ENCODE measurements around the gene TLX2. TPM values are rescaled to one million over a fixed set of nuclear protein-coding genes. Genes with fewer than 3 reads are reported as not detected.

Gene TLX2
- total RNA-seq, 1 donor from 2014 or later, result not detected

DNA sequence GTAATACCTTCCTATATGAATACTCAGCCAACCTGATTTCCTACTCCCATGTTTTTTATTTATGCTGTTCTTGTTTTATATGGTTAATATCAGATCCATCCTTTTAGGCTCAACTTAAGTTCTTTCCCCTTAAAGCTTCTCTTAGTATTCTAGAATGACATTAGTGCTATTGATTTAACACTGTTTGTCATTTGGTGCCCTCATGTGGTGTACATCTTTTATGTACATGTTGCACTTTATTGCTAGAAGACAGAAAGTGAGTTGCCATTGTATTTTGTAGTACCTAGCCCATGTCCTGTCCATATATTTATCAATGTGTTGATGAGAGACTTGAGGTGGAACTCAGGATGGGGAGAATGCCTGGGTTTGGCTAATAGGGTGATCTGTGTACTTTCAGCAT lies 18.0 kb downstream of the TLX2 start:
- peak; percentile 51 for DNase-seq

DNA sequence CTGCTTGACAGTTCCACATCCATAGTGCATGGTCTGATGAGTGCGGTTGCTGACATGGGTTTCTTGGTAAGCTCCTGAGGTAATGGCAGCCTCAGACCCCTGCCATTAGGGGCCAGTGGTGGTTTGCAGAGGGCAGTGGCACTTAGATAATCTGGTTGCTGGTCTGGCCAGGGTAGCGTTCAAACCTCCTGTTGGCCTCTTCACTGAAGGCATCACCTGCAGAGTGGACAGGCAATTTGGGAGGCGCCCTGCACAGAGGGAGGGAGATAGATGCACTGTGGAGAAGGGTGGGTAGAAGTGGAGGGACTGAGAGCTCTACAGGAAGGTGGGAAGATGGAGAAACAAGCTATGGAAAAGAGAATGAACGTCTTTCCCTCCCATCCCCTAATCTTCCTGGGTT lies 19.2 kb downstream of the TLX2 start:
- DNase-seq, result no peak

DNA sequence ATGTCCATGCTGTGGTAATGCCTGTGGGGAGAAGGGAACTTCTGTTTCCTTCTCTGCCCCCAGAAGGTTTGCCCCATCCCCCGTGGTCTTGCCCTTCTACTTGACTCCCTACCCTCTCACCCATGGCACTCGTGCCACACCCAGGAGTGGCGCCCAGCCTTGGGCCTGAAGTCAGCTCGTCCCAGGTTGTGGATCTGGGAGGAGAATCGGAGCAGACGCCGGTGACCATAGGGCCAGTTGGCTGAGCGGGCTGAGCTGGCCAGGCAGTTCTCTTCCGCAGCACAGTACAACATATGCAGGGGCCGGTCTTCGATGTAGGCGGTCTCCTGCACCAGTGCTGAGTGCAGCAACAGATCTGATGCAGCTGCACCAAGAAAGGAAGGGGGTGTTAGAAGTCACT lies 20.2 kb downstream of the TLX2 start:
- DNase-seq, result no peak

DNA sequence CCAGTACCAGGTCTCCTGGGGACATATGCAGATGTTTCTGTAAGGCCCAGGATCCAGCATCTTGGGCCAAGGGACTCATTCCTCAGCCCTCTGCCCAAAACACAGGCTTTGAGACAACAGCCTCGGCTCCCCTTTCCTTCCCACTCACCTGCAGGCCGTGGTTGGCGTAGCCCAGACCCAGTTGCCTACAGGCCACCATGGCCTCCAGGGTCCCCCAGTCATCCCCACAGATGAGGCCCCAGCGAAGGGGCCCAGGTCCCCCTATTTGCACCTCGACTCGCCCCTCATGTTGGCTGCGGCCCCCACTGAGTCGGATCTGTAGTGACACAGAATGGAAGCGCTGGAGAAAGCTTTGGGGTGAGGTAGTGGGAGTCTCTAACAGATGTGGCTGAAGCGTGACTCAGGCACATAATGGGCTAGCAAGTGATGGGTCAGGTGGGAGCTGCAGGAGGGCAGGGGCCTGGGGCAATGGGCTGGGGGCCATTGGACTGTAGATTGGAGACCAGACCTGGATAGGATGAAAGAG lies 21.3 kb downstream of the TLX2 start:
- DNase-seq, result no peak

DNA sequence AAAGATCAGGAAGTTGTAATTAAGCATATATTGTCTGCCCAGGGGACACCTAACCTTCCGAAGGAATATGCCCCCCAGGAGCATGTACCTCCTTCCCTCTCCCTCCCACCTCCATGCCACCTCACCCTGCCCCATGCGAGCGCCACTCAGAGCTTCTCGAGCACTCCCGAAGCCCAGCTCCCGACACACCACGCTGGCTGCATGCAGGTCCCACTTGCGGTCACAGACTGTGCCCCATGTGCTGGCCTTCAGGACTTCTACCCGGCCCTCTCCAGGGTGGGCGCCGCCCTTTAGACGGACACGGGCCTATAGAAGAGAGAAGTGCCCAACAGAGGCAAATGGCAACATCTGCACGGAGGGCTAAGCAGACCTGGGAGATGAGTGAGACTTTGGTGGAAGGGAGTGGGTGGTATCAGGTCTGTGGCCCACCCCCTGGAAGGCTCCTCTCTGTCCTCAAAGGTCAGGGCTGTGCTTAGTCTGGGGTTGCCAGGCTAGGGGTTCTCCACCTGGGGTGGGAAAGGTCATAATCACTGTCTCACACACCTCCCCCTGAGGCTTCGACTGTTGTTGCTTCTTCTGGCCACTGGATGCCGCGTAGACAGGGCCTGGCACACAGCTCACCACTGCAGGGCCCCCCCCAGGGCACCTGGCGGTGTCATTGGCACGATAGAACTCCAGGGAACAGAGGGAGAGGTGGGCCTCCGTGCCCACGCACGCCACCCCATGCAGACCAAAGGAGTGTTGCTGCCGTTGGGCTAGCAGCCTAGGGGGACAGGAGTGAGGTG lies 22.1 kb downstream of the TLX2 start:
- DNase-seq, result no peak

DNA sequence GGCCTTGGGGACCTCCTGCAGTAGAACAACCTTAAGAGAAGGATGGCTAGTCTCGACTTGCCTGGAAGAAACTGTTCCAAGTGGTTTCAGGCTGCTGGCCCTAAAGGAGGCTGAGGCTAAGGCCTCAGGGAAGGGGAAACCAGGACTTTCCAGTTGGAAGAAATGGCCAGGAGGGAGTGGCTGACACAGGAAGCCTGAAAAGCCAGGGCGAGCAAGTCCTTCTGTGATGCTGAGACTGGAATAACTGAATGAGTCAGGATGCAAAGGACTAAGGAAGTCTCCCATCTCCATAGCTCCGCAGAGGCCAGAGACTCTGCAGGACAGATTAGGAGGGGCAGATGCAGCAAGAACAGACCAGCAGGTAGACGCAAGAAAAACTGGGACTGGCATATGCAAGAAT lies 22.9 kb downstream of the TLX2 start:
- DNase-seq, result no peak

DNA sequence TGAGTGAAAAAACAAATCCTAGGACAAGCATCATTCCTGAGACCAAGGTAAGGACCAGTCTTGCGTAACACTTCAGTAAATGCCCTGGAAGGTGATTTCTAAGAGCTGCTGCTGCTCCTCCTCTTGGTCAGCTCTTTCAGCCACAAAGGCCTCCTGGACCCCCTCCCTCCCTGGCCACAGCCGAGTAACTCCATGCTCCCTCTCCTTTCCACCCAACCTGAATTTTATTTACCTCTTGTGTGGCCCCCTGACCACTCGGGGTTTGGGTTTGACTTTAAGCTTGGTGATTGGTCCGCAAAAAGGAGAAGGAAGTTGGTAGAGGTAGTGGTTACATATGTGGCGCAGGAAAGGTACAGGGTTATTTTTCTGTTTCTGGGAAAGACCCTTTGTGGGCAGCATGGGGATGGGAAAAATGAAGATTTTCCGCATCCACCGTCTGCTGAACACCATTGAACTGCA lies 24.7 kb downstream of the TLX2 start:
- no peak for DNase-seq

DNA sequence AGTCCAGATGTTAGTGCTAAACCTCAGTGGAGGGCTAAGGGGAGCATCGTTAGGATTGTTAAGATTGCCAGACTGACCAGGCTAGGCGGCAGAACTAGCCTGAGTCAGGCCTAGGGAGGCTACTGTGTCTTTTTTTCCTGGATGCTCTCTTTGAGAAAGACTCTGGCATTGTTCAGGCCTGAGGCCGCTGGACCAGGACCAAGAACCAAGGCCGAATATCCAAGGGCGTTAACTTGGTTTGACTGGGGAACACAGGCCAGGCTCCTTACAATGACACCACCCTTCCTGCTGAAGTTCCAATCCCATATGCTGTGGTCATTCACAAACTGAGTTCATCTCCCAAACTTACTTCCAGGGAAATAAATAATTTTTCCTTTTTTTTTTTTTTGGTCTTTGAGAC lies 26.0 kb downstream of the TLX2 start:
- no peak for DNase-seq

DNA sequence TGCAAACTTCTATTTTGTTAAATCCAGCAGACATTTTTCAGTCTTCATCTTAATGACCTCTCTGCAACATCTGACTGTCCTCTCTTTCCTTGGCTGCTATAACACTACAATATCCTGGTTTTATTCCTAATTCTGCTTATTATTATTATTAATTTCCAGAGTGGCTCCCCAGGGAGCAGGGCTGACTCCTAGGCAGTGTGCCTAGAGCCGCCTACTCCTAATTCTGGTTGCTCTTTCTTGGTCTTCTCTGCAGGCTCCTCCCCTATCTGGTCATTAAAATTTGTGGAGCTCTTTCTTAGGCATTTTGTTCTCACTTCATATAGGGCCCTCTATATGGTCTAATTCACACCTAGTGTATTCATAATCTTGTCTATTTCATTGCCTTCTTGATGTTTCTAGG lies 28.7 kb downstream of the TLX2 start:
- DNase-seq, result no peak

DNA sequence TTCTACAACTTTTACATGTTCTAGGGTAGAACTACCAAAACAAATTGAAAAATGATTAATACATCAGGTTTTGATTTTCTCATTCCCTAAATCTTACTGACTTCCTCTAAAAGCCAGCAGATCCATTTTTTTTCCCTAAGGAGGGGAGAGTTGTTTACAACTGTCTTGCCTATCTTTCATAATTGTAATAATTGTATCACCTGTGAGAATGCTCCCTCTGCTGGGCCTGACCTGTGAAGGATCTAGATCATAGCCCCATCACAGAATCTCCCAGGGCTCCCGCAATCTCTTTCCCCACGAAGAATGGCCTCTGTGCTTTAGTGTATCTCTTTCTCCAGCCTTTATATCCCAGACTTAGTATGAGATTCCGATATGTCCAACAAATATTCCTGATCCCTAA lies 30.4 kb downstream of the TLX2 start:
- no peak for DNase-seq

DNA sequence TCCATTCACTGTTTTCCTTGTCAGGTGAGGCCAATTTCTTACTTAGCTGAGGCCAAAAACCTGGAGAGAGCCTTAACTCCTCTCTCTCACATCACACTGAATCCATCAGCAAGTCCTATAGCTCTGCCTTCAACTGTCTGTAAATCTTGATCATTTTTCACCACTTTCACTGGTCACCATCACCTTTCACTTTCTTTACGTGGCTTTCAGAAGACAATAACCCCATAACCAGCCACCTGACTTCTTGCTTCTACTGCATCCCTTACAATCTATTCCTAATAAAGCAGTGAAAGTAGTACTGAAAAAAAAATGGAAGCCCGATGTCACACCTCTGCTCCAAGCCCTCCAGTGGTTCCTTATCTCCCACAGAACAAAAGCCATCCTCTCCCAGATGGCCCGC lies 31.8 kb downstream of the TLX2 start:
- no peak for DNase-seq

DNA sequence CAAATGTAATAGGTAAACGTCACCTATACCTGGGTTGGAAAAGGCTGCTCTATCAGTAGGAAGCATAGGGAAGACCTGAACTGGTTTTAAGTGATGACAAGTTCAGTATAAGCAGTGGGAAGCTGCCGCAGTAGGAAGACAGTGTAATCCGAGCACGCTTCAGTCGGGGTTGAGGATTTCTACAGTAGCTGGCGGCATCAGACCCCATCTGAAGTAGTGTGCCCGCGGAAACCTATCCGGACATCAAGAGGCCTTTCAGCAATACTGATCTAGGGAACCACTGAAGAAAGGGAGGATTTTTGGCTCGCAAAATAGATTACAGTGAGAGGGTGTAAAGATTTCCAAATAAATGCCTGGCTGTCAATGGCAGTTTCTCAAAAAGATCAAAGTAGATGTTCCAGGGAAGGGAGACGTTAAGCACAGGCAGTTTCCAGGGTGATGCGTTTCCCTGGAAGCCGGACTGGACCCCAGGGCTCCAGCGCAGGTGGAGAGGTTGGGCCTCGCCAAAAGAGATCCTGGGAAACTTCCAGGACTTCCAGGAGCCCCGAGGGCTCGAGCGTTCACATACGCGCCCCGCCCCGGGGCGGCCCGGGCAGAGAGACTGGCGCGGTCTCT lies 34.1 kb downstream of the TLX2 start:
- no peak for DNase-seq

DNA sequence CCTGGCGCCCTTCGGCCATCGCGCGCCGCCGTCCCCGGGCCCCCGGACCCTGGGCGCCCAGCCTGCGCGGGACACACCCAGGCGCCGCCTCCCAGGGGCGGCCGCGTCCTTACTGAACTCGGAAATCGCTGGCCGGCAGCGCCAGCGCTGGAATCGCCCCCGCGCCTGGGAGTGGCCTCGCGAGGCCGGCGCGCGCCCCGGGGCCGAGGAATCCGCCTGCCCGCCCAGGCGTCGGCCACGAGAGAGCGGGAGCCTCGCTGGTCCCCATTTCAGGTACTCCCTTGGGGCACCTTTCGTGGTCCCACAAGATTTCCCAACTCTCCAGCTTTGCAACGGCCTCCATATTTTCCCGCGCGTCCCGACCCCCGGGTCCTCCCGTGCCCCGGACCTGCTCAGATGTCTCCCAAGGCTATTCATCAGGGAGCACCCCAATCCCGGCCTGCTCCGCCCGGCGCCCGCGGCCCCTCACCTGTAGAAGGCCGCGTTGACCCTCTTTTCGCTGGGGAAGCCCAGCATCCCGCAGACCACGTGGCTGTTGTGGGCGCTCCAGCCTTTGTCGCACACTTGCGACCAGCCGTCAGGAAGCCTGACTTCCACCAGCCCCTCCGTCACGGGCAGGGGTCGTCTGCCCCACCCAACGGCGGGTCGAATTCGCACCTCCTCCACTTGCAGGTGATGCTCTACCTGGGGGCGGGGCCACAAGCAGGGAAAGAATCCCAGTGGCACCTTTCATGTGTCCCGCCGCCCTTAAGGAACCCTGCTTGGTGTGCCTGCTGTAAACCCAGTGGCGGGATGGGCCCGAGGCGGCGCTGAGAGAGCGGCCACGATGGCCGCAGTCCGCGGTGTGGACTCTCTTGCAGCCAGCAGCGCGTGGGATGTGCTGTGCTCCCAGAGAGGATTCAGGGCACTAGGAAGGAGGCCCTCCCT lies 34.9 kb downstream of the TLX2 start:
- no peak for DNase-seq

DNA sequence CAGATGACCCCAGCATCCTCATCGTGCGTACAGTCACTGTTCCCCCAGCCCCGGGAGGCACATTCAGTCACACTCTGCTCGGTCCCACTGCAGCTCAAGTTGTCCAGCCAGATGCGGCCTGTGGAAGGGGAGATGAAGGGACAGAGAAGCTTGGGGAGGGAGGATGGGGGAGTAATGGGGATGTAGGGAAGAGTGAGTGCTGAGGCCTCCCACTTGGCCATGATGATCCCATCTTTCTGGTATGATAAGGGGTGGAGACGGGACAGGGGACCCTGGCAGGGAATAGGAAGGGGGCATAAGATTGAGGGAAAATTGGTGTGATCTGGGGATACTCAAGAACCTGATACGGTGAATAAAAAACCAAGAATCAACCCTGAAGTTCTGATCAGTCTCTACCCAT lies 36.0 kb downstream of the TLX2 start:
- no peak for DNase-seq

DNA sequence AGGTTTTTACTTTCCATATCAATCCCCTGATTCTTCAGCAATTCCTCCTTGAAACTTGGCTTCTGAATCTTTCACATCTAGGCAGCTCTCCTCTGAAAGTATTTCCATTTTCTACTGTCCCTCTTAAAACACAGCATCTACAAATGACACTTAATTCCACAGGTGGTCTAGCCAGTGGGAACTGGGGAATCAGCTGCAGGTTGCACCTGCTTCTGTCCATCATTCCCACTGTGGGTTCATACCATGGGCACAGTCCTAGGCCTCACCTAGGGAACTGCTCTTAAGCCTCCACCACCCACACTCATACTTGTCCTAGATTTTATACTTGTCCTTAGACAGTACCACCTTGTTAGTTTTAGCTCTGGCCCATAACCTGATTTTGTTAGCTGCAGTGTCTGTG lies 37.3 kb downstream of the TLX2 start:
- DNase-seq, result no peak

DNA sequence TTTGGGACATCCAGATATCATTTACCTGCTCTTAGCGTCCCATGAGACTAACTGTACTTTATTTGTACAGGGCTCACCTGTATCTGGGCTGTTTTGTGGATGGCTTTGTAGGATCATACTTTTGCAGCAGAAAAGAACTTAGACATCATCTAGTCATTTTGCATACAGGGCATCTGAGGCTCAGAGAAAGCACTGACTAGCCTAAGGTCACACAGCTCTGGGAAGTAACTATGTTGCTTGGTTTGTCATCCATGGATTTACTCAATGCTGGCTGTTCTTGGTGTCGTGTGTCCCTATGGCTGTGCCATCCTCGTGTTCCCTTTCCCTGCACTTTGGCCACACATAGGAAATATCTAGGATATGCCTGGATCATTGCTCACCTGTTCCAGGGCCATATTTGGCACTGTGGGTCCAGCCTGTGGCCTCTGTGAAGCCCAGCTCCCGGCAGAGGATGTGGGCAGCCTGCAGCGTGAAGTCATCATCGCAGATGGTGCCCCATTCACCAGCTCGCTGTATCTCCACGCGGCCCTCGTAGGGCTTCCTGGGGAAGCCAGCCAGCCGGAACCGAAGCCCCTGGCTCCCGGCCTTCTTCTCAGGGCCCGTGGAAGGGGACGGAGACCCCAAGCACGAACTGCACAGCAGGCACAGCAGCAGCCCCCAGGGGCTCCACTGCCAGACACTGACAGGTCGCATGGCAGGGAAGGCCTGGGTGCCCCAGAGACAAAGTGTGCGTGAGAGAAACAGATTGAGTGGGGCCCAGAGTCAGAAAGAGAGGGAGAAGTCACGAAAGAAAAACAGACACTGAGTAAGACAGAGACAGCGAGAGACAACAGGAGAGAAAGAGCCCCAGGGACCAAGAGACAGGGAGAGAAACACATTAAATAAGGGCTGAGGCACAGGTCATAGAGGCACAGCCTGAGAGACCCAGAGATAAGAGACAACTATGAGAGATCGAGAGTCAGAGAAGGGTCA lies 38.0 kb downstream of the TLX2 start:
- no peak for DNase-seq

DNA sequence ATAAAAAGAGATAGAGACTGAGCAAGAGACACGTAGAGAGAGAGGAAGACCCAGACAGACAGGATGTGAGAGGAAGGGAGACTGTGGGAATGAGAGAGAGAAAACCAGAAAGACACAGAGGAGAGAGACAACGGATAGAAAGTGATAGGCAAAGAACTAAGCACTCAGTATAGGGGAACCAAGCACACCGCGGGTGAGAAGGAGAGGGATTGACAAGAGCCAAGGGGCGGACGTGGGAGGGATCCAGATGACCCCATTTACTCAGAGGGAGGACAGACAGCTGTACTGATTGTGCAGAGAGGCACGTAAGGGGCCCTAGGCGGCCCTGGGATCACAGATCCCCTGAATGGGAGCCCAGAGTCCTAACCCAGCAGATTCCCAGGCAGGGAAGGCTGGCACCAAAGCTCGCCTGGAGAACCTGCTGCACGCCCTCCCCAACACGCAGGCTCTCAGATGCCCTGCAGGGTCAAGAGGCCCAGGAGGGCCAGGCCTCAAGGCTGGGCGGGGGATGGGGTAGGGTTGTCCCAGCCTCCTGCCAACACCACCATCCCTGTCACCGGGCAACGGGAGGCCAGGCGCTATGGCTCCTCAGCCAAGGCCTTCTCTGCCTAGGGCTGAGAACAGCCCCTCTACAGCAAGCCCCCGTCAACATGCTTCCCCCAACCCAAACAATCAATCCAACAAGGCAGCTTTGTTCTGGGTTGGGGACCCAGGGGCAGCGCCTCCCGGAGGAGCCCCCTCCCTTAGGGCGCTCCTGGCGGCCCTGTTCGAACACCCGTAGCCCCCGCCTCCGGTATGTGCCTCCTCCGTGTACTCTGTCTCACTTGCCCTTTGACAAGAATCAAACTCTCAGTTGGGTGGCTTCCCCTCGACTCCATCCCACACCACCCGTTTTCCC lies 38.9 kb downstream of the TLX2 start:
- peak; percentile 57 for DNase-seq

DNA sequence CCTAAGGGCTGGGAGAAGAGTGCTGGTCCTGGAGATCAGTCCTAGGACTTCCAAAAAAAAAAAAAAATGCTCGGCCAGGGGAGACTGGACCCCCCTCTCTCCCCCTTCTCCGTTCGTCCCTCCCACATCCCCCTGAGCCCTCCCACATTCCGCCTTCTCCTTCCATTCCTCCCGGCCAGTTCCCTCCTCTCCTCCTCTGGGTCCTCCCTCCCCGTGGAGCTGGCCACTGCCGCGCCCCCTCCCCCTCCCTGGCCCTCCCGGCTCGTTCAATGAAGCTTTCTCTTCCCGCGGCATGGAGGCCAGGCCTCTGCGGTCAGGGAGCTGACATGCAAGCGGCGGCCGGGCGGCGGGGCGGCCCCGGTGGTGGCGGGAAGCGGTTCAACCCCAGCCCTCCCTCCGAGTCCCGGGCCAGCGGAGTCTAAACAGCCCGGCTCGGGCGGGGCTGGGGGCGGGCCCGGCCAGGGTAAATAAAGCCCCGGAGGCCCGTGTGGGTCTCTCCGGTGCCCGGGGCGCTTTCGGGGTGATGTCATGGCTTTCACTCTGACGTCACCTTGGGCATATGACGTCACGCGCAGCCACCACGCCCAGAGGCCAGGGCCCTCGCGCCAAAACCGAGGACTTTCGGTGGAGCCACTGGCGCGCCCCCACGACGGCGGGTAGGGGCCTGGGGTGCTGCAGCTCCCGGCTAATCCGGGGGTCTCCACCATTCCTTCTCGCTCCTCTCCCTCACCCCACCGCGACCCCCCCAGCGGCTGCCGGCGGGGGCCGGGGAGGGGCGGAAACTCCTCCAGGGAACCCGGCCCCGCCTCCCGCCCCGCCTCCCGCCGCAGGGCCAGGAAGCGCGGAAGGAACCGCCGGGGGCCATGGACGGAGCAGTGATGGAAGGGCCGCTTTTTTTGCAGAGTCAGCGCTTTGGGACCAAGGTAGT lies 39.9 kb downstream of the TLX2 start, which contains the start of the genes DOK1 and LOXL3:
DOK1 (plus strand) TSS at position 829 of the 928 bp plus-strand sequence; CDS start at position 864, 35 bp downstream.
LOXL3 (minus strand) TSS at position 51 of the 928 bp plus-strand sequence. CDS start 1,308 bp downstream, outside the sequence.
- DNase-seq, result peak; percentile 60
